HepG2 (cell line): Measurements from ENCODE around the gene SAMD4A. TPM values are rescaled to one million over a fixed set of nuclear protein-coding genes. Genes with fewer than 3 reads are reported as not detected.
"Not testable (repeated sequence)": the region's sequence is repeated elsewhere in the genome, so short reads cannot be mapped to it uniquely, and the experiment has no call there.

Experiments
- ATAC-seq: fragments of 200-7000 bp; cut with Tn5 transposase; 3 replicates; pipeline ENCODE4 v1.9.1; 2020; ENCODE audit warnings: mild to moderate bottlenecking, moderate library complexity
- BruUV-seq: library from RNA; stranded (reverse); fragments of 400-500 nt; replicated peaks from 2 replicates; lab custom pipeline; 2021; lab: Mats Ljungman, UMichigan
- CTCF ChIA-PET: fragments of 300-600 bp; formaldehyde crosslinking; extraction: SDS; loops from one replicate; lab custom pipeline; 2021; ENCODE audit warnings: low total read pairs, inconsistent platforms, low intra/inter-chr PET ratio; lab: Yijun Ruan, JAX
- POLR2A ChIA-PET: fragments of 350-600 bp; sonication (Branson Sonifier 250); formaldehyde crosslinking; loops from one replicate; lab custom pipeline; 2020; ENCODE audit warnings: antibody characterized with exemption, inconsistent platforms; lab: Yijun Ruan, JAX
- DNase-seq: peaks from one replicate; pipeline ENCODE4 v3.0.0-alpha.2; 2015; ENCODE audit warnings: low spot score
- FAIRE-seq: peaks from 3 replicates; lab custom pipeline; 2011; peaks lifted over from hg19 to GRCh38; lab: Jason Lieb, UNC
- H2AFZ ChIP-seq: one replicate; pipeline ENCODE4 v1.6.1; 2011; ENCODE audit warnings: low read length, inconsistent platforms
- H3K27ac ChIP-seq: fragments of 300-600 bp; 3 replicates; pipeline ENCODE4 v1.8.0; 2011; ENCODE audit warnings: mixed run types, mild to moderate bottlenecking, mixed read lengths, low read length, inconsistent platforms; ENCODE audit not compliant: insufficient read depth; ENCODE audit errors: extremely low read length
- H3K27me3 ChIP-seq, 2 experiments: fragments of 200-600 bp in 1 of 2; 2 replicates in 1 of 2; 3 replicates in 1 of 2; pipeline versions ENCODE4 v1.6.0 to v1.8.0; 2011; ENCODE audit warnings: low read length in 2 of 2, mild to moderate bottlenecking in 2 of 2, moderate library complexity in 2 of 2, inconsistent platforms in 1 of 2; ENCODE audit not compliant: insufficient read depth in 2 of 2, control insufficient read depth in 1 of 2
- H3K36me3 ChIP-seq, 2 experiments: fragments of 200-600 bp in 1 of 2; replicated peaks in 1 of 2; 2 replicates in 1 of 2; 3 replicates in 1 of 2; pipeline versions ENCODE4 v1.5.1 to v1.8.0; 2011; ENCODE audit warnings: low read length in 2 of 2, inconsistent platforms in 1 of 2; ENCODE audit not compliant: insufficient read depth in 2 of 2, control insufficient read depth in 1 of 2
- H3K4me1 ChIP-seq: 2 replicates; pipeline ENCODE4 v1.5.1; 2012; ENCODE audit warnings: low read length, inconsistent platforms; ENCODE audit not compliant: insufficient read depth
- H3K4me2 ChIP-seq: 2 replicates; pipeline ENCODE4 v1.6.0; 2011; ENCODE audit warnings: low read depth, low read length, inconsistent platforms
- H3K4me3 ChIP-seq, 3 experiments: fragments of 200-600 bp in 1 of 3; sonication (generic), shearing (Covaris generic) in 1 of 3; replicated peaks in 1 of 3; 2 replicates each; pipeline ENCODE4 v1.5.1; 2011 to 2016; ENCODE audit warnings: low read length in 3 of 3, inconsistent platforms in 2 of 3, low read depth in 2 of 3, mild to moderate bottlenecking in 2 of 3, control low read depth in 1 of 3, mixed read lengths in 1 of 3; ENCODE audit not compliant: insufficient read depth in 1 of 3
- H3K79me2 ChIP-seq: one replicate; pipeline ENCODE4 v1.6.1; 2011; ENCODE audit warnings: low read length, inconsistent platforms; ENCODE audit not compliant: insufficient read depth
- H3K9ac ChIP-seq: 2 replicates; pipeline ENCODE4 v1.6.0; 2011; ENCODE audit warnings: mild to moderate bottlenecking, low read depth, low read length, inconsistent platforms; ENCODE audit not compliant: insufficient read depth
- H3K9me3 ChIP-seq: 2 replicates; pipeline ENCODE4 v1.5.1; 2012; ENCODE audit warnings: mild to moderate bottlenecking, low read length
- H4K20me1 ChIP-seq: 2 replicates; pipeline ENCODE4 v1.6.0; 2011; ENCODE audit warnings: inconsistent platforms, mild to moderate bottlenecking, low read length, moderate library complexity; ENCODE audit not compliant: insufficient read depth
- EEA1 ChIP-seq: sonication (generic); formaldehyde crosslinking; IDR thresholded peaks from 2 replicates; pipeline ENCODE4 v1.5.1; 2020; ENCODE audit warnings: mild to moderate bottlenecking, missing genetic modification reagents, borderline replicate concordance
- MAFG ChIP-seq: sonication (generic); formaldehyde crosslinking; IDR thresholded peaks from 2 replicates; pipeline ENCODE4 v1.5.1; 2020; ENCODE audit warnings: mild to moderate bottlenecking, missing genetic modification reagents
- ZFP36L1 ChIP-seq: sonication (generic); formaldehyde crosslinking; IDR thresholded peaks from 2 replicates; pipeline ENCODE4 v1.8.0; 2022; ENCODE audit warnings: mild to moderate bottlenecking, missing genetic modification reagents, moderate library complexity
- ZFP37 ChIP-seq: sonication (generic); formaldehyde crosslinking; IDR thresholded peaks from 2 replicates; pipeline ENCODE4 v1.4.0; 2020; ENCODE audit warnings: missing genetic modification reagents, borderline replicate concordance
- ZNF646 ChIP-seq: sonication (generic); formaldehyde crosslinking; IDR thresholded peaks from 2 replicates; pipeline ENCODE4 v1.9.0; 2021; ENCODE audit warnings: mild to moderate bottlenecking, missing genetic modification reagents
- WGBS: methylation state at CpG from one replicate; pipeline ENCODE4 v1.1.6; 2017; ENCODE audit warnings: low lambda C conversion rate; 5-methylcytosine and 5-hydroxymethylcytosine counted together
- in situ Hi-C: cut with HindIII; loops from 2 replicates; pipeline ENCODE4 v1.10.0; 2017; ENCODE audit warnings: low pct_unique_long_range_greater_than_20kb; ENCODE audit not compliant: extremely low pct_ligation_motif_present
- intact Hi-C: fragments of 100-400 bp; cut with micrococcal nuclease; formaldehyde crosslinking; loops from one replicate; pipeline ENCODE4 v1.10.0; 2022; ENCODE audit not compliant: unreplicated experiment
- polyA plus RNA-seq, 8 experiments: library from polyadenylated mRNA; depleted of rRNA in 3 of 8; stranded (reverse) in 7 of 8; unstranded in 1 of 8; fragments of >200 nt; fragmentation: Illumina TruSeq in 4 of 8; extraction: Trizol in 4 of 8; gene quantifications; 2 replicates each; pipeline versions ENCODE4 v1.2.1 to v1.2.3, GENCODE V29; 2011 to 2016; ENCODE audit warnings: low read depth in 4 of 8, missing spikeins in 1 of 8, mixed read lengths in 1 of 8; ENCODE audit not compliant: insufficient read depth in 1 of 8
- total RNA-seq, 5 experiments: library from RNA; depleted of rRNA; stranded (reverse); fragments of >200 nt; fragmentation: Illumina TruSeq; extraction: Trizol; gene quantifications; 2 replicates each; pipeline ENCODE4 v1.2.3, GENCODE V29; 2016; ENCODE audit warnings: low read depth in 1 of 5

Gene SAMD4A
- total and polyA plus RNA-seq, 2 of the 13 experiments (the other 11 are each of a cell fraction or from before 2014, with no cell fraction given): 11.8 to 13.0 TPM

GRCh38 chr14:54798465-54799124 is 231.7 kb downstream of the SAMD4A start:
- Histone ChIP-seq H3K9ac (no peak overlapping the region), H3K4me1 (peaks cover 14% of the 10 kb centered on the region), H2AFZ (no peak overlapping the region), H3K36me3 (no peaks in the 10 kb centered on the region), H4K20me1 (no peaks in the 10 kb centered on the region), H3K27ac (no peak overlapping the region), H3K4me2 (no peak overlapping the region), H3K9me3 (peaks cover 9% of the 10 kb centered on the region; the same call in 1 of the 2 replicates), H3K4me3 (no peak overlapping the region), H3K27me3 (no peaks in the 10 kb centered on the region; a peak in 1 of 5 replicates), H3K79me2 (no peaks in the 10 kb centered on the region)
- no peak for DNase-seq
- BruUV-seq: no TSS peak
- ChIA-PET POLR2A (no interaction called here), CTCF (no interaction called here)
- no peak for FAIRE-seq
- no peak for ATAC-seq
- in situ Hi-C loops (no loop called here), intact Hi-C loops (no loop called here)
- 81% methylated on average over 9 of the region's 9 CpGs for WGBS
- TF ChIP-seq ZNF646 (CRISPR knock-in tag) (no peak), EEA1 (no peak), ZFP36L1 (CRISPR knock-in tag) (no peak), MAFG (CRISPR knock-in tag) (no peak), ZFP37 (CRISPR knock-in tag) (no peak)

DNA sequence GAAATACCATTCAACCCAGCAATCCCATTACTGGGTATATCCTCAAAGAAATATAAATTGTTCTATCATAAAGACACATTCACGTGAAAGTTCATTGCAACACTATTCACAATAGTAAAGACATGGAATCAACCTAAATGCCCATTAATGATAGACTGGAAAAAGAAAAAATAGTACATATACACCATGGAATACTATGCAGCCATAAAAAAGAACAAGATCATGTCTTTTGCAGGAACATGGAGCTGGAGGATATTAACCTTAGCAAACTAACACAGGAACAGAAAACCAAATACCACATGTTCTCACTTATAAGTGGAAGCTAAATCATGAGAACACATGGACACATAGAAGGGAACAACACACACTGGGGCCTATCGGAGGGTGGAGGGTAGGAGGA is 234.6 kb downstream of the SAMD4A start:
- H3K9me3 ChIP-seq, BruUV-seq, H3K4me2 ChIP-seq, H3K27ac ChIP-seq, FAIRE-seq, H2AFZ ChIP-seq, ATAC-seq, H3K36me3 ChIP-seq, H3K9ac ChIP-seq, DNase-seq, POLR2A ChIA-PET, H4K20me1 ChIP-seq, CTCF ChIA-PET, H3K79me2 ChIP-seq, H3K27me3 ChIP-seq, H3K4me3 ChIP-seq: not testable (repeated sequence)
- intact Hi-C loops: loop anchor here (10.0 kb wide), 1 partner anchor 237 kb away; the partner anchor contains the start of gene SAMD4A
- 50% methylated on average over 2 of the region's 2 CpGs for WGBS
- in situ Hi-C loops: loop anchor here (10.0 kb wide), 1 partner anchor 237 kb away; the partner anchor contains the start of gene SAMD4A
- H3K4me1 ChIP-seq: peaks cover 29% of the 10 kb centered on the region
